B cell (primary cell): ENCODE results near the gene IFNA2. TPM values are rescaled to one million over a fixed set of nuclear protein-coding genes. Genes with fewer than 3 reads are reported as not detected.
A peak's percentile ranks its signal among the peaks of the same experiment; 100 is the strongest.
"Not testable (repeated sequence)": the region's sequence is repeated elsewhere in the genome, so short reads cannot be mapped to it uniquely, and the experiment has no call there.

Source experiments
- ATAC-seq: fragments of 200-7000 bp; cut with Tn5 transposase; one replicate; pipeline ENCODE4 v1.10.0; 2021; ENCODE audit warnings: low read depth, mild to moderate bottlenecking, moderate number of reproducible peaks, moderate library complexity
- CTCF ChIA-PET: fragments of 350-600 bp; sonication (Branson Sonifier 250); formaldehyde crosslinking; loops from one replicate; lab custom pipeline; 2021; ENCODE audit warnings: antibody characterized with exemption, inconsistent platforms; lab: Charles Lee
- POLR2A ChIA-PET: fragments of 350-600 bp; sonication (Branson Sonifier 250); formaldehyde crosslinking; loops from one replicate; lab custom pipeline; 2021; ENCODE audit warnings: antibody characterized with exemption; lab: Charles Lee
- DNase-seq: peaks from one replicate; pipeline ENCODE4 v3.0.0; 2013
- H2AFZ ChIP-seq: 2 replicates; pipeline ENCODE4 v1.6.1; 2012; ENCODE audit warnings: mild to moderate bottlenecking, low read depth, low read length; ENCODE audit not compliant: insufficient read depth, poor library complexity, severe bottlenecking
- H3K27ac ChIP-seq, 2 donors: 1 replicate in 1 of 2; 2 replicates in 1 of 2; pipeline ENCODE4 v1.5.1; 2012 to 2013; ENCODE audit warnings: low read length in 2 of 2, mild to moderate bottlenecking in 2 of 2, moderate library complexity in 1 of 2
- H3K27me3 ChIP-seq, 4 experiments: fragments of 200-600 bp in 1 of 4; sonication (generic) in 1 of 4; replicated peaks in 1 of 4; 1 replicate in 2 of 4; 2 replicates in 2 of 4; pipeline versions ENCODE4 v1.6.1 to v1.7.0; 2013 to 2016; ENCODE audit warnings: low read length in 3 of 4, mild to moderate bottlenecking in 2 of 4, mixed read lengths in 1 of 4, moderate library complexity in 1 of 4; ENCODE audit not compliant: insufficient read depth in 4 of 4, control insufficient read depth in 3 of 4; ENCODE audit errors: control extremely low read depth in 1 of 4
- H3K36me3 ChIP-seq, 2 experiments: replicated peaks in 1 of 2; 1 replicate in 1 of 2; 2 replicates in 1 of 2; pipeline versions ENCODE4 v1.6.1 to v1.7.1; 2013; ENCODE audit warnings: low read length in 1 of 2; ENCODE audit not compliant: insufficient read depth in 2 of 2, control insufficient read depth in 1 of 2; ENCODE audit errors: control extremely low read depth in 1 of 2, extremely low read depth in 1 of 2
- H3K4me1 ChIP-seq, 2 donors: fragments of 200-600 bp in 1 of 2; sonication (generic) in 1 of 2; 1 replicate in 1 of 2; 2 replicates in 1 of 2; pipeline versions ENCODE4 v1.5.1 to v1.6.1; 2013 to 2017; ENCODE audit warnings: low read length in 2 of 2; ENCODE audit not compliant: control insufficient read depth in 2 of 2, insufficient read depth in 2 of 2
- H3K4me2 ChIP-seq: replicated peaks from 2 replicates; pipeline ENCODE3; 2012; ENCODE audit warnings: mild to moderate bottlenecking, low read depth, low read length; ENCODE audit not compliant: poor library complexity, severe bottlenecking
- H3K4me3 ChIP-seq, 5 experiments: fragments of 200-600 bp in 1 of 5; sonication (generic) in 1 of 5; 1 replicate in 3 of 5; 2 replicates in 2 of 5; pipeline versions ENCODE4 v1.5.1 to v1.7.0; 2011 to 2016; ENCODE audit warnings: low read length in 4 of 5, mild to moderate bottlenecking in 4 of 5, low read depth in 2 of 5, control low read depth in 1 of 5, moderate library complexity in 1 of 5; ENCODE audit not compliant: insufficient read depth in 1 of 5; ENCODE audit errors: control extremely low read depth in 1 of 5, extremely low read depth in 1 of 5
- H3K79me2 ChIP-seq: fragments of 200-600 bp; sonication (generic); one replicate; pipeline ENCODE4 v1.6.0; 2016; ENCODE audit warnings: low read length; ENCODE audit not compliant: control insufficient read depth, insufficient read depth
- H3K9ac ChIP-seq: fragments of 200-600 bp; sonication (generic); 2 replicates; pipeline ENCODE4 v1.6.1; 2017; ENCODE audit warnings: mild to moderate bottlenecking, low read length, moderate library complexity
- H3K9me3 ChIP-seq, 3 donors: one replicate each; pipeline versions ENCODE4 v1.6.1 to v1.7.1; 2013; ENCODE audit warnings: low read length in 2 of 3; ENCODE audit not compliant: control insufficient read depth in 2 of 3, insufficient read depth in 1 of 3; ENCODE audit errors: control extremely low read depth in 1 of 3
- H4K20me1 ChIP-seq: 2 replicates; pipeline ENCODE4 v1.6.0; 2012; ENCODE audit warnings: mild to moderate bottlenecking, low read length; ENCODE audit not compliant: insufficient read depth, control insufficient read depth, poor library complexity, severe bottlenecking
- H3K27ac Mint-ChIP-seq: one replicate; pipeline ENCODE4 v1.8.0; 2021; ENCODE audit warnings: mixed read lengths
- H3K27me3 Mint-ChIP-seq: one replicate; pipeline ENCODE4 v1.8.0; 2021; ENCODE audit warnings: mixed read lengths
- H3K4me1 Mint-ChIP-seq: one replicate; pipeline ENCODE4 v1.8.0; 2021; ENCODE audit warnings: mixed read lengths
- H3K4me3 Mint-ChIP-seq: one replicate; pipeline ENCODE4 v1.8.0; 2021; ENCODE audit warnings: mixed read lengths
- H3K9me3 Mint-ChIP-seq: one replicate; pipeline ENCODE4 v1.8.0; 2022; ENCODE audit warnings: mixed read lengths; ENCODE audit not compliant: insufficient read depth
- EZH2 ChIP-seq: IDR thresholded peaks from 2 replicates; pipeline ENCODE4 v1.6.1; 2012; ENCODE audit warnings: borderline replicate concordance, low read depth, mild to moderate bottlenecking, moderate library complexity, low read length; ENCODE audit not compliant: insufficient read depth, poor library complexity, severe bottlenecking
- WGBS: methylation state at CpG from one replicate; pipeline ENCODE4 v1.1.5; 2013; ENCODE audit warnings: missing lambda C conversion rate; ENCODE audit not compliant: insufficient coverage; 5-methylcytosine and 5-hydroxymethylcytosine counted together
- intact Hi-C: fragments of 100-400 bp; cut with micrococcal nuclease; formaldehyde crosslinking; loops from one replicate; pipeline ENCODE4 v1.10.0; 2022
- polyA plus RNA-seq: library from polyadenylated mRNA; depleted of rRNA; stranded (reverse); fragments of >200 nt; gene quantifications from 2 replicates; pipeline ENCODE4 v1.2.3, GENCODE V29; 2012
- total RNA-seq, 2 donors: library from RNA; stranded (reverse); fragments of 120-200 nt in 1 of 2; gene quantifications; 1 replicate in 1 of 2; 2 replicates in 1 of 2; pipeline versions ENCODE4 v1.2.3 to v1.2.4, GENCODE V29; 2013 to 2022
- TF ChIP-seq, protein P1 (sequence below): fragments of 200-600 bp; IDR thresholded peaks from one replicate; pipeline ENCODE4 v1.8.0; 2022; ENCODE audit warnings: antibody characterized with exemption, mild to moderate bottlenecking

IFNA2 gene
- total and polyA plus RNA-seq, 2 donors (not counting 1 experiment from before 2014, with no cell fraction given) = not detected

- no peak within 1 kb of the TSS for H3K4me3 Mint-ChIP-seq
- no peak within 1 kb of the TSS for H3K4me3 ChIP-seq
- TF ChIP-seq, protein P1, sequence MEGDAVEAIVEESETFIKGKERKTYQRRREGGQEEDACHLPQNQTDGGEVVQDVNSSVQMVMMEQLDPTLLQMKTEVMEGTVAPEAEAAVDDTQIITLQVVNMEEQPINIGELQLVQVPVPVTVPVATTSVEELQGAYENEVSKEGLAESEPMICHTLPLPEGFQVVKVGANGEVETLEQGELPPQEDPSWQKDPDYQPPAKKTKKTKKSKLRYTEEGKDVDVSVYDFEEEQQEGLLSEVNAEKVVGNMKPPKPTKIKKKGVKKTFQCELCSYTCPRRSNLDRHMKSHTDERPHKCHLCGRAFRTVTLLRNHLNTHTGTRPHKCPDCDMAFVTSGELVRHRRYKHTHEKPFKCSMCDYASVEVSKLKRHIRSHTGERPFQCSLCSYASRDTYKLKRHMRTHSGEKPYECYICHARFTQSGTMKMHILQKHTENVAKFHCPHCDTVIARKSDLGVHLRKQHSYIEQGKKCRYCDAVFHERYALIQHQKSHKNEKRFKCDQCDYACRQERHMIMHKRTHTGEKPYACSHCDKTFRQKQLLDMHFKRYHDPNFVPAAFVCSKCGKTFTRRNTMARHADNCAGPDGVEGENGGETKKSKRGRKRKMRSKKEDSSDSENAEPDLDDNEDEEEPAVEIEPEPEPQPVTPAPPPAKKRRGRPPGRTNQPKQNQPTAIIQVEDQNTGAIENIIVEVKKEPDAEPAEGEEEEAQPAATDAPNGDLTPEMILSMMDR = no peak
- no peak for TF ChIP-seq EZH2
- DNase-seq (no peak), ATAC-seq (no peak)
- H3K4me1 Mint-ChIP-seq = peaks cover 2% of the 10 kb centered on the region
- POLR2A ChIA-PET = no interaction called here
- H4K20me1 ChIP-seq = no peaks in the 10 kb centered on the region
- H3K27ac ChIP-seq = no peak within 1 kb of the TSS
- H3K27me3 Mint-ChIP-seq = peaks cover 33% of the 10 kb centered on the region
- no peak within 1 kb of the TSS for H3K27ac Mint-ChIP-seq
- H3K36me3 ChIP-seq = no peaks in the 10 kb centered on the region
- H3K27me3 ChIP-seq = peaks cover 0 to 8% (median 4%) of the 10 kb centered on the region in 4 experiments
- H2AFZ ChIP-seq = no peak within 1 kb of the TSS
- H3K4me1 ChIP-seq = peaks cover 0 to 2% of the 10 kb centered on the region in 2 donors
- no peaks in the 10 kb centered on the region for H3K9me3 ChIP-seq
- CTCF ChIA-PET = no interaction called here
- intact Hi-C loops = loop anchor here (2.0 kb wide), 1 partner anchor 73 kb away; the partner anchor contains the start of gene IFNA1
- no peaks in the 10 kb centered on the region for H3K79me2 ChIP-seq
- no peak within 1 kb of the TSS for H3K9ac ChIP-seq
- no peak within 1 kb of the TSS for H3K4me2 ChIP-seq
- no peaks in the 10 kb centered on the region for H3K9me3 Mint-ChIP-seq
- WGBS = 89% methylated on average over 1 of the region's 3 CpGs
Observed at GRCh38 chr9:21367957-21368356, 17.2 kb downstream of the IFNA2 start, which contains the start of gene IFNA13. Gene IFNA13, minus strand, starts transcription at chr9:21368057. Its CDS starts 47 bp downstream, at chr9:21368010.

DNA sequence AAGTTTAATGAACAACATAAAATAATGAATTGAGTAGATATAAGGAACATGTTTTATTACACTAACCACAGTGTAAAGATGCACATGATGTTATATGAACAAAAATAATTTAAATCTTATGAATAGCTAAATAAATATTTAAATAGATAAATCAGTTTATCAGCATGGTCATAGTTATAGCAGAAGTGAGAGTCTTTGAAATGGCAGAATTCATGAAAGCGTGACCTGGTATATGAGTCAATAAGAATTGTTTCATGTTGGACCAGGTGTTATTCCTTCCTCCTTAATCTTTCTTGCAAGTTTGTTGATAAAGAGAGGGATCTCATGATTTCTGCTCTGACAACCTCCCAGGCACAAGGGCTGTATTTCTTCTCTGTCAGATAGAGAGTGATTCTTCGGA is 18.0 kb downstream of the IFNA2 start:
- H3K4me1 Mint-ChIP-seq, H3K4me1 ChIP-seq, H3K27ac ChIP-seq, H3K4me3 ChIP-seq, H3K27ac Mint-ChIP-seq, H3K4me2 ChIP-seq, CTCF ChIA-PET, H3K27me3 ChIP-seq, H4K20me1 ChIP-seq, POLR2A ChIA-PET, H3K36me3 ChIP-seq, H3K9ac ChIP-seq, H3K9me3 ChIP-seq, H3K9me3 Mint-ChIP-seq, H3K4me3 Mint-ChIP-seq, H3K79me2 ChIP-seq, H2AFZ ChIP-seq: not testable (repeated sequence)
- no CpG with 5 or more reads among the region's 2 CpGs for WGBS
- intact Hi-C loops = loop anchor here (2.0 kb wide), 1 partner anchor 74 kb away; the partner anchor contains the start of gene IFNA1
- peaks cover 33% of the 10 kb centered on the region for H3K27me3 Mint-ChIP-seq
- peak; percentile 51 for ATAC-seq
- DNase-seq = peak; percentile 24
